NT2/D1 (cell line): ENCODE measurements around the gene ROPN1L.

Source experiments
- SUZ12 ChIP-seq: IDR thresholded peaks from 2 replicates; pipeline ENCODE4 v1.6.1; 2011; ENCODE audit not compliant: insufficient read length, insufficient read depth; ENCODE audit errors: extremely low read depth
- YY1 ChIP-seq: IDR thresholded peaks from 2 replicates; pipeline ENCODE4 v1.6.1; 2011; ENCODE audit not compliant: insufficient read length, insufficient read depth

GRCh38 chr5:10418654-10419345 is 22.9 kb upstream of the ROPN1L start:
- TF ChIP-seq YY1 = no peak
- no peak for TF ChIP-seq SUZ12
